GM23338 (cell line): ENCODE results near the gene GCG.

Experiments used
- CREB1 ChIP-seq: fragments of 250-450 bp; sonication (Bioruptor Pico); IDR thresholded peaks from 2 replicates; pipeline ENCODE4 v1.5.0; 2020; ENCODE audit warnings: low read depth, mild to moderate bottlenecking, moderate library complexity
- CTCF ChIP-seq, 2 experiments: fragments of 200-600 bp in 1 of 2; sonication (generic) in 1 of 2; conservative IDR thresholded peaks; 2 replicates each; pipeline versions ENCODE4 v1.5.1 to v1.6.1; 2016 to 2017; ENCODE audit warnings: antibody characterized with exemption in 2 of 2, low read depth in 2 of 2, mild to moderate bottlenecking in 2 of 2, moderate library complexity in 1 of 2
- EZH2 ChIP-seq: fragments of 200-600 bp; sonication (generic); IDR thresholded peaks from one replicate; pipeline ENCODE4 v1.8.0; 2017; ENCODE audit warnings: antibody characterized with exemption, mild to moderate bottlenecking, low read depth; ENCODE audit not compliant: unreplicated experiment
- EZH2phosphoT487 ChIP-seq: fragments of 200-600 bp; sonication (generic); IDR thresholded peaks from one replicate; pipeline ENCODE4 v1.8.1; 2018; ENCODE audit warnings: antibody characterized with exemption; ENCODE audit not compliant: unreplicated experiment
- JUNB ChIP-seq: IDR thresholded peaks from one replicate; pipeline ENCODE4 v1.6.1; 2016; ENCODE audit warnings: antibody characterized with exemption; ENCODE audit not compliant: unreplicated experiment
- NANOG ChIP-seq: IDR thresholded peaks from 2 replicates; pipeline ENCODE4 v1.6.1; 2016; ENCODE audit warnings: antibody characterized with exemption, borderline replicate concordance
- POLR2AphosphoS5 ChIP-seq: IDR thresholded peaks from 2 replicates; pipeline ENCODE4 v1.6.1; 2016; ENCODE audit warnings: antibody characterized with exemption, low read depth
- STAT1 ChIP-seq: IDR thresholded peaks from one replicate; pipeline ENCODE4 v1.6.1; 2016; ENCODE audit warnings: antibody characterized with exemption; ENCODE audit not compliant: unreplicated experiment
- ZNF331 ChIP-seq: fragments of 250-450 bp; sonication (Bioruptor Pico); IDR thresholded peaks from 2 replicates; pipeline ENCODE4 v1.5.0; 2020; ENCODE audit warnings: low read depth, mild to moderate bottlenecking, moderate library complexity
- TF ChIP-seq, protein P1 (sequence below): IDR thresholded peaks from 2 replicates; pipeline ENCODE4 v1.6.1; 2016; ENCODE audit warnings: antibody characterized with exemption
- TF ChIP-seq, protein P2 (sequence below): IDR thresholded peaks from one replicate; pipeline ENCODE4 v1.6.1; 2018; ENCODE audit warnings: antibody characterized with exemption; ENCODE audit not compliant: unreplicated experiment

DNA sequence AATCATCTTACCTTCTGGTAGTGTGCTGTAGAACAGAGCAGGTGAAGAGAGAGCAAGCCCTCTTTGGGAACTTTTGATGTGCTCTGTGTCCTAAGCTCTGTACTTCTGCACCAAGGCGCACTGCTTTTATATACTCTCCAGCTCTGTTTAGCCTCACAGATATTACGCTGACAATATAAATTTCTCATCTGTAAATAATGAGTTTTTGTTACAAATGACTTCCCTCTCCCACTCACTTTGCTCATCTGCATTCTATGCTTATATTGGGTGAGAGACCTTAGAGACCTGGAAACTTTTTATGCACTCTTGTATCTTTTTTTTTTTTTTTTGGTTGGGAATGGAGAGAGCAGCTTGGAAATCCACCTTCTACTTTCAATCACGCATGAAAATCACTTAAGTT, at the start of gene GCG:
- TF ChIP-seq EZH2 (no peak), CTCF (conservative IDR thresholded peaks at IDR 0.05; ENCODE audit: low read depth in 2 of 2) (no peak), POLR2AphosphoS5 (no peak), NANOG (no peak), EZH2phosphoT487 (no peak), CREB1 (no peak), ZNF331 (no peak), JUNB (no peak), STAT1 (no peak)
- TF ChIP-seq, protein P1, sequence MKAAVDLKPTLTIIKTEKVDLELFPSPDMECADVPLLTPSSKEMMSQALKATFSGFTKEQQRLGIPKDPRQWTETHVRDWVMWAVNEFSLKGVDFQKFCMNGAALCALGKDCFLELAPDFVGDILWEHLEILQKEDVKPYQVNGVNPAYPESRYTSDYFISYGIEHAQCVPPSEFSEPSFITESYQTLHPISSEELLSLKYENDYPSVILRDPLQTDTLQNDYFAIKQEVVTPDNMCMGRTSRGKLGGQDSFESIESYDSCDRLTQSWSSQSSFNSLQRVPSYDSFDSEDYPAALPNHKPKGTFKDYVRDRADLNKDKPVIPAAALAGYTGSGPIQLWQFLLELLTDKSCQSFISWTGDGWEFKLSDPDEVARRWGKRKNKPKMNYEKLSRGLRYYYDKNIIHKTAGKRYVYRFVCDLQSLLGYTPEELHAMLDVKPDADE: no peak
- TF ChIP-seq, protein P2, sequence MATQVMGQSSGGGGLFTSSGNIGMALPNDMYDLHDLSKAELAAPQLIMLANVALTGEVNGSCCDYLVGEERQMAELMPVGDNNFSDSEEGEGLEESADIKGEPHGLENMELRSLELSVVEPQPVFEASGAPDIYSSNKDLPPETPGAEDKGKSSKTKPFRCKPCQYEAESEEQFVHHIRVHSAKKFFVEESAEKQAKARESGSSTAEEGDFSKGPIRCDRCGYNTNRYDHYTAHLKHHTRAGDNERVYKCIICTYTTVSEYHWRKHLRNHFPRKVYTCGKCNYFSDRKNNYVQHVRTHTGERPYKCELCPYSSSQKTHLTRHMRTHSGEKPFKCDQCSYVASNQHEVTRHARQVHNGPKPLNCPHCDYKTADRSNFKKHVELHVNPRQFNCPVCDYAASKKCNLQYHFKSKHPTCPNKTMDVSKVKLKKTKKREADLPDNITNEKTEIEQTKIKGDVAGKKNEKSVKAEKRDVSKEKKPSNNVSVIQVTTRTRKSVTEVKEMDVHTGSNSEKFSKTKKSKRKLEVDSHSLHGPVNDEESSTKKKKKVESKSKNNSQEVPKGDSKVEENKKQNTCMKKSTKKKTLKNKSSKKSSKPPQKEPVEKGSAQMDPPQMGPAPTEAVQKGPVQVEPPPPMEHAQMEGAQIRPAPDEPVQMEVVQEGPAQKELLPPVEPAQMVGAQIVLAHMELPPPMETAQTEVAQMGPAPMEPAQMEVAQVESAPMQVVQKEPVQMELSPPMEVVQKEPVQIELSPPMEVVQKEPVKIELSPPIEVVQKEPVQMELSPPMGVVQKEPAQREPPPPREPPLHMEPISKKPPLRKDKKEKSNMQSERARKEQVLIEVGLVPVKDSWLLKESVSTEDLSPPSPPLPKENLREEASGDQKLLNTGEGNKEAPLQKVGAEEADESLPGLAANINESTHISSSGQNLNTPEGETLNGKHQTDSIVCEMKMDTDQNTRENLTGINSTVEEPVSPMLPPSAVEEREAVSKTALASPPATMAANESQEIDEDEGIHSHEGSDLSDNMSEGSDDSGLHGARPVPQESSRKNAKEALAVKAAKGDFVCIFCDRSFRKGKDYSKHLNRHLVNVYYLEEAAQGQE: no peak
